Ishikawa (cell line): ENCODE results near the gene GABRG1.

Experiments used
- CEBPB ChIP-seq: IDR thresholded peaks from 2 replicates; pipeline ENCODE4 v1.6.1; 2012
- CREB1 ChIP-seq: IDR thresholded peaks from 2 replicates; pipeline ENCODE4 v1.6.1; 2012; ENCODE audit warnings: low read depth
- EGR1 ChIP-seq: IDR thresholded peaks from 2 replicates; pipeline ENCODE4 v1.6.1; 2012
- EP300 ChIP-seq: IDR thresholded peaks from 2 replicates; pipeline ENCODE4 v1.6.1; 2012; ENCODE audit warnings: borderline replicate concordance
- FOXM1 ChIP-seq: IDR thresholded peaks from 2 replicates; pipeline ENCODE4 v1.6.1; 2012; ENCODE audit warnings: low read depth, borderline replicate concordance
- NFIC ChIP-seq: IDR thresholded peaks from 2 replicates; pipeline ENCODE4 v1.6.1; 2012
- RAD21 ChIP-seq: IDR thresholded peaks from 2 replicates; pipeline ENCODE4 v1.6.1; 2012; ENCODE audit warnings: low read depth
- TAF1 ChIP-seq: IDR thresholded peaks from 2 replicates; pipeline ENCODE4 v1.6.1; 2012; ENCODE audit warnings: low read depth, mild to moderate bottlenecking
- TCF12 ChIP-seq: IDR thresholded peaks from 2 replicates; pipeline ENCODE4 v1.6.1; 2012; ENCODE audit warnings: low read depth
- TEAD4 ChIP-seq: IDR thresholded peaks from 2 replicates; pipeline ENCODE4 v1.6.1; 2012
- YY1 ChIP-seq: IDR thresholded peaks from 2 replicates; pipeline ENCODE4 v1.6.1; 2012; ENCODE audit warnings: low read depth
- ZBTB7A ChIP-seq: IDR thresholded peaks from 2 replicates; pipeline ENCODE4 v1.6.1; 2012; ENCODE audit warnings: low read depth
- TF ChIP-seq, protein P1 (sequence below): IDR thresholded peaks from 2 replicates; pipeline ENCODE4 v1.6.1; 2012; ENCODE audit warnings: low read depth, mild to moderate bottlenecking
- TF ChIP-seq, protein P2 (sequence below): IDR thresholded peaks from 2 replicates; pipeline ENCODE4 v1.6.1; 2012
- TF ChIP-seq, protein P3 (sequence below): IDR thresholded peaks from 2 replicates; pipeline ENCODE4 v1.6.1; 2012

The GABRG1 gene

DNA sequence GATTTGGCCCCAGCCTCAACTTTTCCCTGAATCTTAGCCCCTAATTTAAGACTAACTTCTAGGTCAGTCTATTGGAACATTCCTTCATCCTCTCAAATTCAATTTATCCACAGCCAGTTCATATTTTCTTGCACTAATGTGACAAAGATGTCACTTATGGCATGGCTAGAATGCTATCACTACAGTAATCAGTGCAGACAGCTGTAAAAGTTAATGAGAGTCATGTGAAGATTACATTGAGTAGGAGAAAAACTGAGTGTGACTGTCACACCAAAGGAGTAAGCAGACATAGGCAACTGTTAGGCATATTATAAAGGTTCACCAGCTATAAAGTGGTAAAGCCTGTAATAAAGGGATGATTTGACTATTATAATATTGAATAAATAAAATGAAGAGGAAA is 42.6 kb downstream of the GABRG1 start:
- TF ChIP-seq, protein P1, sequence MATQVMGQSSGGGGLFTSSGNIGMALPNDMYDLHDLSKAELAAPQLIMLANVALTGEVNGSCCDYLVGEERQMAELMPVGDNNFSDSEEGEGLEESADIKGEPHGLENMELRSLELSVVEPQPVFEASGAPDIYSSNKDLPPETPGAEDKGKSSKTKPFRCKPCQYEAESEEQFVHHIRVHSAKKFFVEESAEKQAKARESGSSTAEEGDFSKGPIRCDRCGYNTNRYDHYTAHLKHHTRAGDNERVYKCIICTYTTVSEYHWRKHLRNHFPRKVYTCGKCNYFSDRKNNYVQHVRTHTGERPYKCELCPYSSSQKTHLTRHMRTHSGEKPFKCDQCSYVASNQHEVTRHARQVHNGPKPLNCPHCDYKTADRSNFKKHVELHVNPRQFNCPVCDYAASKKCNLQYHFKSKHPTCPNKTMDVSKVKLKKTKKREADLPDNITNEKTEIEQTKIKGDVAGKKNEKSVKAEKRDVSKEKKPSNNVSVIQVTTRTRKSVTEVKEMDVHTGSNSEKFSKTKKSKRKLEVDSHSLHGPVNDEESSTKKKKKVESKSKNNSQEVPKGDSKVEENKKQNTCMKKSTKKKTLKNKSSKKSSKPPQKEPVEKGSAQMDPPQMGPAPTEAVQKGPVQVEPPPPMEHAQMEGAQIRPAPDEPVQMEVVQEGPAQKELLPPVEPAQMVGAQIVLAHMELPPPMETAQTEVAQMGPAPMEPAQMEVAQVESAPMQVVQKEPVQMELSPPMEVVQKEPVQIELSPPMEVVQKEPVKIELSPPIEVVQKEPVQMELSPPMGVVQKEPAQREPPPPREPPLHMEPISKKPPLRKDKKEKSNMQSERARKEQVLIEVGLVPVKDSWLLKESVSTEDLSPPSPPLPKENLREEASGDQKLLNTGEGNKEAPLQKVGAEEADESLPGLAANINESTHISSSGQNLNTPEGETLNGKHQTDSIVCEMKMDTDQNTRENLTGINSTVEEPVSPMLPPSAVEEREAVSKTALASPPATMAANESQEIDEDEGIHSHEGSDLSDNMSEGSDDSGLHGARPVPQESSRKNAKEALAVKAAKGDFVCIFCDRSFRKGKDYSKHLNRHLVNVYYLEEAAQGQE = no peak
- no peak for TF ChIP-seq EGR1
- no peak for TF ChIP-seq CREB1
- TF ChIP-seq TAF1 = no peak
- TF ChIP-seq TEAD4 = no peak
- TF ChIP-seq, protein P2, sequence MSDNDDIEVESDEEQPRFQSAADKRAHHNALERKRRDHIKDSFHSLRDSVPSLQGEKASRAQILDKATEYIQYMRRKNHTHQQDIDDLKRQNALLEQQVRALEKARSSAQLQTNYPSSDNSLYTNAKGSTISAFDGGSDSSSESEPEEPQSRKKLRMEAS = no peak
- no peak for TF ChIP-seq FOXM1
- TF ChIP-seq YY1 = no peak
- no peak for TF ChIP-seq TCF12
- no peak for TF ChIP-seq RAD21
- TF ChIP-seq, protein P3, sequence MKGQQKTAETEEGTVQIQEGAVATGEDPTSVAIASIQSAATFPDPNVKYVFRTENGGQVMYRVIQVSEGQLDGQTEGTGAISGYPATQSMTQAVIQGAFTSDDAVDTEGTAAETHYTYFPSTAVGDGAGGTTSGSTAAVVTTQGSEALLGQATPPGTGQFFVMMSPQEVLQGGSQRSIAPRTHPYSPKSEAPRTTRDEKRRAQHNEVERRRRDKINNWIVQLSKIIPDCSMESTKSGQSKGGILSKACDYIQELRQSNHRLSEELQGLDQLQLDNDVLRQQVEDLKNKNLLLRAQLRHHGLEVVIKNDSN = no peak
- no peak for TF ChIP-seq ZBTB7A
- no peak for TF ChIP-seq EP300
- no peak for TF ChIP-seq CEBPB
- TF ChIP-seq NFIC = no peak

DNA sequence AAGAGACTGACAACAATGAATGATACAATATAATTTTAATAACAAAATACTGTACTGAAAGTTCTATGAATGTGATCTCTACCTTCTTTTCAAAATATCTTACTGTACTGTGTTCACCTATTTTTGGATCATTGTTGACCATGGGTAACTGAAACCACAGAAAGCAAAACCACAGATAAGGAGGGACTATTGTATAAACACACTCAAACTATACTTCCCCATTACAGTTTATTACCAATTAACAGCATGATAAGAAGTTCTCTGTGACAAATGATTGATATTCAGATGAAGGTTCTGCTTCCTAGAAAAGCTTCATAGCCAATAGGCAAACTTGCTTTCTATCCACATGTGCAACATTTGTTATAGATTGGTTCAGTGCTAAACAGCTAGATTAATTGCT is 50.1 kb downstream of the GABRG1 start:
- TF ChIP-seq YY1 (no peak), CEBPB (no peak), CREB1 (no peak), EP300 (no peak)

DNA sequence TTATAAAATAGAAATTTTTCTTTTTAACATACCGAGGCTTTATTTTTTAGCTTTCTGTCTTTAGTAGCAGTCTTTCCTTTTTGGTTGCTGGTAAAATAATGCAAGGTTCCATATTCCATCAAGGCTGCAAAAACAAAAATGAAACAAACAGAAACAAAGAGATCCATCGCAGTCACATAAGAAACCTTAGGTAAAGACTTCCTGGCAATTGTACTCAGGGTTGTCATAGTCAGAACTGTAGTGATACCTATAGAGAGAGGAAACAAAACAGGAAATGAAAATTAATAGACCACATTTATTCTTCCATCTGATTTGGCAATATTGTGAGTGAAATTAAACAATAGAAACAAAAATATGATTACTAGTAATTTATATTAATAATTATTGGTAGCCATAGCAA is 72.5 kb downstream of the GABRG1 start:
- TF ChIP-seq TCF12 = no peak
- TF ChIP-seq, protein P2 = no peak
- no peak for TF ChIP-seq FOXM1
- no peak for TF ChIP-seq NFIC
- no peak for TF ChIP-seq EGR1
- no peak for TF ChIP-seq EP300
- no peak for TF ChIP-seq TAF1
- TF ChIP-seq TEAD4 = no peak

DNA sequence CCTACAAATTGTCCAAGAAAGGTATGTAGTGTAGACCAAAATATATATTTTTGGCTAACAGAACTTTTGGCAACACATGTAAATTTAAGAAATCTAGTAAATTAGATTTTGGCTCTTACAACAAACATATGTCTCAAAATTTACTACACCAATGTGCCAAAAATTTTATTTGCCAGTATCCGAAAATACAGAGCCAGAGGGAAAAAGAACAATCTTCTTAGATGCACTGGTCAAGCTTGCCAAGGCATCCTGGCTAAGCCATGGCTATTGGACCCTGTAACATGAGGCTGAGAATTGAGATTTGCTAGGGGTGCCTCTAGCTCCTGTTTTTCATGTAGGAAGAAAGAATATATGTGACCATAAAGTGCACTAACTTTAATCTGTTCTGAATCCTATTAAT is 91.8 kb downstream of the GABRG1 start:
- no peak for TF ChIP-seq TAF1
- no peak for TF ChIP-seq CREB1
- TF ChIP-seq TCF12 = no peak
- no peak for TF ChIP-seq FOXM1
- TF ChIP-seq, protein P3 = no peak
- TF ChIP-seq ZBTB7A = no peak
- TF ChIP-seq, protein P1 = no peak
- TF ChIP-seq, protein P2 = no peak
- no peak for TF ChIP-seq TEAD4
- TF ChIP-seq EP300 = no peak

DNA sequence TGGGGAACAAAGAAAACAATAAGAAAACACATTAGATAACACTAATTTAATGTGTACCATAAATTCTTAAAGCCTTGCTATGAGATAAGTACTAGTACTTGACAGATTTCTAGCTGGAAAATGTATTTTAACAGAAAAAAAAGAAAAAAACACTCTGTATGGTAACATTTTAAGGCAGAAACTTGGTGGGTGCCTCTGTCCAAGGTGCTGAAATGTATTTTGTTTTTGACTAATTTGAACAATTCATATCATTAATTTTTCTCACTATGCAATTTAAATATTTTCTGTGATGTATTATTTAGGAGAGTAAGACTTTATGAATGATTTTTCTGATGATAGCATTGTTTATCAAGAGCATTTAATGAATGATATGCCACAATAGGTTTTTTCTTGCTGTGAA is 107.5 kb downstream of the GABRG1 start:
- TF ChIP-seq, protein P1 = peak; percentile 90
- no peak for TF ChIP-seq EGR1
- TF ChIP-seq RAD21 = no peak
